K562 (cell line): ENCODE data around the gene DNAJB4. TPM values are rescaled to one million over a fixed set of nuclear protein-coding genes. Genes with fewer than 3 reads are reported as not detected.
A peak's percentile ranks its signal among the peaks of the same experiment; 100 is the strongest.

Source experiments
- ARHGAP35 ChIP-seq: fragments of 450-650 bp; IDR thresholded peaks from 2 replicates; pipeline ENCODE4 v1.6.1; 2018; ENCODE audit not compliant: partially characterized antibody
- FOXK1 ChIP-seq: sonication (generic); formaldehyde crosslinking; IDR thresholded peaks from 2 replicates; pipeline ENCODE4 v1.8.0; 2022; ENCODE audit warnings: missing genetic modification reagents, mild to moderate bottlenecking, borderline replicate concordance
- HCFC1 ChIP-seq: IDR thresholded peaks from 2 replicates; pipeline ENCODE4 v1.6.1; 2012; ENCODE audit warnings: low read depth, low read length, improper control_type of control experiment
- JUN ChIP-seq, 2 experiments: sonication (generic) in 1 of 2; formaldehyde crosslinking in 1 of 2; IDR thresholded peaks; 2 replicates each; pipeline versions ENCODE4 v1.6.1 to v1.8.0; 2012 to 2022; ENCODE audit warnings: borderline replicate concordance in 2 of 2, mild to moderate bottlenecking in 2 of 2, improper control_type of control experiment in 1 of 2, low read depth in 1 of 2, low read length in 1 of 2, missing genetic modification reagents in 1 of 2
- KLF16 ChIP-seq: IDR thresholded peaks from 2 replicates; pipeline ENCODE4 v1.6.1; 2016; ENCODE audit warnings: antibody characterized with exemption
- LEF1 ChIP-seq: fragments of 450-650 bp; IDR thresholded peaks from 2 replicates; pipeline ENCODE4 v1.6.1; 2016; ENCODE audit warnings: mild to moderate bottlenecking
- MLX ChIP-seq, 2 experiments: fragments of 450-650 bp in 1 of 2; sonication (generic) in 1 of 2; formaldehyde crosslinking; conservative IDR thresholded peaks; 2 replicates each; pipeline versions ENCODE4 v1.4.0 to v1.8.1; 2020 to 2022; ENCODE audit warnings: mild to moderate bottlenecking in 1 of 2, missing genetic modification reagents in 1 of 2
- PRMT5 ChIP-seq: sonication (generic); formaldehyde crosslinking; IDR thresholded peaks from 2 replicates; pipeline ENCODE4 v1.5.0; 2020; ENCODE audit warnings: missing genetic modification reagents
- PTBP1 ChIP-seq: fragments of 200-400 bp; formaldehyde crosslinking; IDR thresholded peaks from 2 replicates; pipeline ENCODE4 v1.6.1; 2017; ENCODE audit warnings: low read depth, low read length
- RHOXF2B ChIP-seq: fragments of 250-450 bp; sonication (Bioruptor Pico); conservative IDR thresholded peaks from 2 replicates; pipeline ENCODE4 v1.5.1; 2021
- SMARCA5 ChIP-seq: fragments of 450-650 bp; IDR thresholded peaks from 2 replicates; pipeline ENCODE4 v1.6.1; 2016
- SMARCB1 ChIP-seq: IDR thresholded peaks from 2 replicates; pipeline ENCODE4 v1.6.1; 2011; ENCODE audit warnings: improper control_type of control experiment, low read depth; ENCODE audit not compliant: insufficient read length
- ZBTB33 ChIP-seq: sonication (generic); formaldehyde crosslinking; IDR thresholded peaks from 2 replicates; pipeline ENCODE4 v1.8.1; 2023; ENCODE audit warnings: mild to moderate bottlenecking, missing genetic modification reagents
- ZBTB49 ChIP-seq: sonication (generic); formaldehyde crosslinking; IDR thresholded peaks from 2 replicates; pipeline ENCODE4 v1.8.0; 2022; ENCODE audit warnings: missing genetic modification reagents, mild to moderate bottlenecking, borderline replicate concordance
- ZNF217 ChIP-seq: sonication (generic); formaldehyde crosslinking; IDR thresholded peaks from 2 replicates; pipeline ENCODE4 v1.8.0; 2022; ENCODE audit warnings: mild to moderate bottlenecking, missing genetic modification reagents
- polyA plus RNA-seq, 8 experiments: library from polyadenylated mRNA; depleted of rRNA in 4 of 8; stranded (reverse) in 5 of 8; unstranded in 3 of 8; fragments of >200 nt; fragmentation: Nextera tagmentation in 2 of 8; fragmentation: Illumina TruSeq in 1 of 8; extraction: Ambion mirVana in 2 of 8; extraction: Trizol in 1 of 8; gene quantifications; 2 replicates each; pipeline versions ENCODE4 v1.2.1 to v1.2.3, GENCODE V29; 2011 to 2014; ENCODE audit warnings: inconsistent platforms in 1 of 8, missing spikeins in 1 of 8
- total RNA-seq, 7 experiments: library from RNA; depleted of rRNA in 6 of 7; stranded (reverse); fragments of >200 nt in 6 of 7; fragmentation: Illumina TruSeq in 2 of 7; extraction: Trizol in 2 of 7; gene quantifications; 2 replicates each; pipeline versions ENCODE4 v1.2.1 to v1.2.3, GENCODE V29; 2011 to 2021; ENCODE audit warnings: low replicate concordance in 1 of 7
- TF ChIP-seq, protein P1 (sequence below): fragments of 450-650 bp; IDR thresholded peaks from 2 replicates; pipeline ENCODE4 v1.6.1; 2018; ENCODE audit not compliant: partially characterized antibody
- TF ChIP-seq, protein P2 (sequence below): fragments of 250-450 bp; sonication (Bioruptor Pico); IDR thresholded peaks from 2 replicates; pipeline ENCODE4 v1.4.0; 2020; ENCODE audit warnings: borderline replicate concordance

Gene DNAJB4
- total and polyA plus RNA-seq, 9 of the 15 experiments (the other 6 are each of a cell fraction or from before 2014, with no cell fraction given), result 8.5 to 27.7 (median 19.8) TPM

GRCh38 chr1:78004719-78005447, at the start of gene DNAJB4 (continued):
- TF ChIP-seq MLX (CRISPR knock-in tag; conservative IDR thresholded peaks at IDR 0.05) (no peak), HCFC1 (no peak), PTBP1 (no peak), RHOXF2B (CRISPR knock-in tag) (no peak), LEF1 (no peak), PRMT5 (CRISPR knock-in tag) (no peak), ZBTB33 (CRISPR knock-in tag) (no peak), ZBTB49 (no peak), ARHGAP35 (no peak), KLF16 (no peak), SMARCA5 (no peak), ZNF217 (no peak), JUN (IDR thresholded peaks at IDR 0.05; ENCODE audit: borderline replicate concordance, low read depth, low read length) (no peak), JUN (CRISPR knock-in tag; IDR thresholded peaks at IDR 0.05; ENCODE audit: borderline replicate concordance) (no peak), SMARCB1 (no peak), FOXK1 (no peak)
- TF ChIP-seq, protein P1, sequence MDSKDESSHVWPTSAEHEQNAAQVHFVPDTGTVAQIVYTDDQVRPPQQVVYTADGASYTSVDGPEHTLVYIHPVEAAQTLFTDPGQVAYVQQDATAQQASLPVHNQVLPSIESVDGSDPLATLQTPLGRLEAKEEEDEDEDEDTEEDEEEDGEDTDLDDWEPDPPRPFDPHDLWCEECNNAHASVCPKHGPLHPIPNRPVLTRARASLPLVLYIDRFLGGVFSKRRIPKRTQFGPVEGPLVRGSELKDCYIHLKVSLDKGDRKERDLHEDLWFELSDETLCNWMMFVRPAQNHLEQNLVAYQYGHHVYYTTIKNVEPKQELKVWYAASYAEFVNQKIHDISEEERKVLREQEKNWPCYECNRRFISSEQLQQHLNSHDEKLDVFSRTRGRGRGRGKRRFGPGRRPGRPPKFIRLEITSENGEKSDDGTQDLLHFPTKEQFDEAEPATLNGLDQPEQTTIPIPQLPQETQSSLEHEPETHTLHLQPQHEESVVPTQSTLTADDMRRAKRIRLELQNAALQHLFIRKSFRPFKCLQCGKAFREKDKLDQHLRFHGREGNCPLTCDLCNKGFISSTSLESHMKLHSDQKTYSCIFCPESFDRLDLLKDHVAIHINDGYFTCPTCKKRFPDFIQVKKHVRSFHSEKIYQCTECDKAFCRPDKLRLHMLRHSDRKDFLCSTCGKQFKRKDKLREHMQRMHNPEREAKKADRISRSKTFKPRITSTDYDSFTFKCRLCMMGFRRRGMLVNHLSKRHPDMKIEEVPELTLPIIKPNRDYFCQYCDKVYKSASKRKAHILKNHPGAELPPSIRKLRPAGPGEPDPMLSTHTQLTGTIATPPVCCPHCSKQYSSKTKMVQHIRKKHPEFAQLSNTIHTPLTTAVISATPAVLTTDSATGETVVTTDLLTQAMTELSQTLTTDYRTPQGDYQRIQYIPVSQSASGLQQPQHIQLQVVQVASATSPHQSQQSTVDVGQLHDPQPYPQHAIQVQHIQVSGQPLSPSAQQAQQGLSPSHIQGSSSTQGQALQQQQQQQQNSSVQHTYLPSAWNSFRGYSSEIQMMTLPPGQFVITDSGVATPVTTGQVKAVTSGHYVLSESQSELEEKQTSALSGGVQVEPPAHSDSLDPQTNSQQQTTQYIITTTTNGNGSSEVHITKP, result peak; percentile 49
- TF ChIP-seq, protein P2, sequence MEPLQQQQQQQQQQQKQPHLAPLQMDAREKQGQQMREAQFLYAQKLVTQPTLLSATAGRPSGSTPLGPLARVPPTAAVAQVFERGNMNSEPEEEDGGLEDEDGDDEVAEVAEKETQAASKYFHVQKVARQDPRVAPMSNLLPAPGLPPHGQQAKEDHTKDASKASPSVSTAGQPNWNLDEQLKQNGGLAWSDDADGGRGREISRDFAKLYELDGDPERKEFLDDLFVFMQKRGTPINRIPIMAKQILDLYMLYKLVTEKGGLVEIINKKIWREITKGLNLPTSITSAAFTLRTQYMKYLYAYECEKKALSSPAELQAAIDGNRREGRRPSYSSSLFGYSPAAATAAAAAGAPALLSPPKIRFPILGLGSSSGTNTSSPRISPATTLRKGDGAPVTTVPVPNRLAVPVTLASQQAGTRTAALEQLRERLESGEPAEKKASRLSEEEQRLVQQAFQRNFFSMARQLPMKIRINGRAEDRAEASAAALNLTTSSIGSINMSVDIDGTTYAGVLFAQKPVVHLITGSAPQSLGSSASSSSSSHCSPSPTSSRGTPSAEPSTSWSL (CRISPR knock-in tag), result no peak
